Measurements from ENCODE around the gene SEMA4D. TPM values are rescaled to one million over a fixed set of nuclear protein-coding genes. Genes with fewer than 3 reads are reported as not detected.

SEMA4D gene
- total and polyA plus RNA-seq, 9 of the 15 experiments (the other 6 are each of a cell fraction or from before 2014, with no cell fraction given) = 0.38 to 5.1 (median 1.8) TPM

GRCh38 chr9:89480825-89481537 is 16.9 kb downstream of the SEMA4D start (continued):
- TF ChIP-seq KAT2B (IDR thresholded peaks at IDR 0.05; ENCODE audit: low read depth, low read length) (no peak), RBBP5 (IDR thresholded peaks at IDR 0.05; ENCODE audit: borderline replicate concordance, insufficient read depth, low read length, poor library complexity, severe bottlenecking) (no peak), ZNF830 (CRISPR knock-in tag; IDR thresholded peaks at IDR 0.05) (no peak), NFIX (CRISPR knock-in tag; IDR thresholded peaks at IDR 0.05; ENCODE audit: low read depth) (no peak), PURB (CRISPR knock-in tag; IDR thresholded peaks at IDR 0.05; ENCODE audit: low read depth) (no peak), TEAD4 (IDR thresholded peaks at IDR 0.05; ENCODE audit: low read length) (no peak), TEAD4 (CRISPR knock-in tag; IDR thresholded peaks at IDR 0.05; ENCODE audit: borderline replicate concordance) (no peak), RFX5 (IDR thresholded peaks at IDR 0.05; ENCODE audit: low read depth, low read length) (no peak), TCFL5 (CRISPR knock-in tag; conservative IDR thresholded peaks at IDR 0.05) (no peak), RAD51 (IDR thresholded peaks at IDR 0.05; ENCODE audit: borderline replicate concordance, low read depth) (no peak)
- TF ChIP-seq, protein P1, sequence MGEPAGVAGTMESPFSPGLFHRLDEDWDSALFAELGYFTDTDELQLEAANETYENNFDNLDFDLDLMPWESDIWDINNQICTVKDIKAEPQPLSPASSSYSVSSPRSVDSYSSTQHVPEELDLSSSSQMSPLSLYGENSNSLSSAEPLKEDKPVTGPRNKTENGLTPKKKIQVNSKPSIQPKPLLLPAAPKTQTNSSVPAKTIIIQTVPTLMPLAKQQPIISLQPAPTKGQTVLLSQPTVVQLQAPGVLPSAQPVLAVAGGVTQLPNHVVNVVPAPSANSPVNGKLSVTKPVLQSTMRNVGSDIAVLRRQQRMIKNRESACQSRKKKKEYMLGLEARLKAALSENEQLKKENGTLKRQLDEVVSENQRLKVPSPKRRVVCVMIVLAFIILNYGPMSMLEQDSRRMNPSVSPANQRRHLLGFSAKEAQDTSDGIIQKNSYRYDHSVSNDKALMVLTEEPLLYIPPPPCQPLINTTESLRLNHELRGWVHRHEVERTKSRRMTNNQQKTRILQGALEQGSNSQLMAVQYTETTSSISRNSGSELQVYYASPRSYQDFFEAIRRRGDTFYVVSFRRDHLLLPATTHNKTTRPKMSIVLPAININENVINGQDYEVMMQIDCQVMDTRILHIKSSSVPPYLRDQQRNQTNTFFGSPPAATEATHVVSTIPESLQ (CRISPR knock-in tag; IDR thresholded peaks at IDR 0.05) = no peak
- TF ChIP-seq, protein P2, sequence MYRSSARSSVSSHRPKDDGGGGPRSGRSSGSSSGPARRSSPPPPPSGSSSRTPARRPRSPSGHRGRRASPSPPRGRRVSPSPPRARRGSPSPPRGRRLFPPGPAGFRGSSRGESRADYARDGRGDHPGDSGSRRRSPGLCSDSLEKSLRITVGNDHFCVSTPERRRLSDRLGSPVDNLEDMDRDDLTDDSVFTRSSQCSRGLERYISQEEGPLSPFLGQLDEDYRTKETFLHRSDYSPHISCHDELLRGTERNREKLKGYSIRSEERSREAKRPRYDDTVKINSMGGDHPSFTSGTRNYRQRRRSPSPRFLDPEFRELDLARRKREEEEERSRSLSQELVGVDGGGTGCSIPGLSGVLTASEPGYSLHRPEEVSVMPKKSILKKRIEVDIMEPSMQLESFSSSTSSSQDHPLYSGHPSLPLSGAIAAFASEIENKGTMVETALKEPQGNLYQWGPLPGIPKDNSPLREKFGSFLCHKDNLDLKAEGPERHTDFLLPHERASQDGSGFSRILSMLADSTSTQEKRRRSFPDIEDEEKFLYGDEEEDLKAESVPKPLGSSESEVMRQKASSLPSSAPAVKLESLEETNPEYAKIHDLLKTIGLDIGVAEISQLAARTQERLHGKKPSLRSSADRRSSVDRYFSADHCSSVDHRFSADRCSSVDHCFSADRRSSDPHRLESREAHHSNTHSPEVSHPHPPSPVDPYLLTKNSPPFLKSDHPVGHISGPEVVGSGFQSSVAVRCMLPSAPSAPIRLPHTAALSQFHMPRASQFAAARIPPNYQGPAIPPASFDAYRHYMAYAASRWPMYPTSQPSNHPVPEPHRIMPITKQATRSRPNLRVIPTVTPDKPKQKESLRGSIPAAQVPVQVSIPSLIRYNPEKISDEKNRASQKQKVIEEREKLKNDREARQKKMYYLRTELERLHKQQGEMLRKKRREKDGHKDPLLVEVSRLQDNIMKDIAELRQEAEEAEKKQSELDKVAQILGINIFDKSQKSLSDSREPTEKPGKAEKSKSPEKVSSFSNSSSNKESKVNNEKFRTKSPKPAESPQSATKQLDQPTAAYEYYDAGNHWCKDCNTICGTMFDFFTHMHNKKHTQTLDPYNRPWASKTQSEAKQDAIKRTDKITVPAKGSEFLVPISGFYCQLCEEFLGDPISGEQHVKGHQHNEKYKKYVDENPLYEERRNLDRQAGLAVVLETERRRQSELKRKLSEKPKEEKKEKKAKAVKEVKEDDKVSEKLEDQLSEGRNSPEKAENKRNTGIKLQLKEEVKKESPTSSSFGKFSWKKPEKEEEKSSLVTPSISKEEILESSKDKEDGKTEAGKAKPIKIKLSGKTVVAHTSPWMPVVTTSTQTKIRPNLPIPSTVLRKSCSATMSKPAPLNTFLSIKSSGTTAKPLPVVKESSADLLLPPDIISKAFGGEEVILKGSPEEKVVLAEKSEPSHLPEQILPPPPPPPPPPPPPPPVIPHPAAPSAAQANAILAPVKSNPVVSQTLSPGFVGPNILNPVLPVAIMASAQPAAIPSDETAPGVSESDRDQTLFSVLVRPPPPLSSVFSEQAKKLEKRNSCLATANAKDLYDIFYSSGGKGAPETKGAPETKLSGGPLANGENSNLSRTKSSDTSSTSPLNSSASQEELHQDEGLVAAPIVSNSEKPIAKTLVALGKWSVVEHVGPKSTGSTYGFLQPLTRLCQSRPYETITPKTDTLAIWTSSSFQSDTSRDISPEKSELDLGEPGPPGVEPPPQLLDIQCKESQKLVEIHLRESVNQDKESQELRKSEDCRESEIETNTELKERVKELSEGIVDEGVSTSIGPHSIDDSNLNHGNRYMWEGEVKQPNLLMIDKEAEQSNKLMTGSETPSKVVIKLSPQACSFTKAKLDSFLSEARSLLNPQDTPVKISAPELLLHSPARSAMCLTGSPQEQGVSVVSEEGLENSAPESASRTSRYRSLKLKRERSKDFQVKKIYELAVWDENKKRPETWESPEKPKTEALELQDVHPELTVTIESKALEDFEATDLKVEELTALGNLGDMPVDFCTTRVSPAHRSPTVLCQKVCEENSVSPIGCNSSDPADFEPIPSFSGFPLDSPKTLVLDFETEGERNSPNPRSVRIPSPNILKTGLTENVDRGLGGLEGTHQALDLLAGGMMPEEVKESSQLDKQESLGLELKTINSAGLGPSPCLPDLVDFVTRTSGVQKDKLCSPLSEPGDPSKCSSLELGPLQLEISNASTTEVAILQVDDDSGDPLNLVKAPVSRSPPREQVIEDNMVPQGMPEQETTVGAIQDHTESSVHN (IDR thresholded peaks at IDR 0.05; ENCODE audit: borderline replicate concordance in 1 of 2, low read depth in 1 of 2) = no peak

Measured in K562 (cell line).